HG02943 (cell line): ENCODE measurements around the gene MAL.

Experiments
- ATAC-seq: cut with Tn5 transposase; IDR thresholded peaks from one replicate; pipeline ENCODE4 v1.9.1; 2021; ENCODE audit warnings: mild to moderate bottlenecking, low read depth, moderate library complexity; ENCODE audit not compliant: unreplicated experiment

Gene MAL

DNA sequence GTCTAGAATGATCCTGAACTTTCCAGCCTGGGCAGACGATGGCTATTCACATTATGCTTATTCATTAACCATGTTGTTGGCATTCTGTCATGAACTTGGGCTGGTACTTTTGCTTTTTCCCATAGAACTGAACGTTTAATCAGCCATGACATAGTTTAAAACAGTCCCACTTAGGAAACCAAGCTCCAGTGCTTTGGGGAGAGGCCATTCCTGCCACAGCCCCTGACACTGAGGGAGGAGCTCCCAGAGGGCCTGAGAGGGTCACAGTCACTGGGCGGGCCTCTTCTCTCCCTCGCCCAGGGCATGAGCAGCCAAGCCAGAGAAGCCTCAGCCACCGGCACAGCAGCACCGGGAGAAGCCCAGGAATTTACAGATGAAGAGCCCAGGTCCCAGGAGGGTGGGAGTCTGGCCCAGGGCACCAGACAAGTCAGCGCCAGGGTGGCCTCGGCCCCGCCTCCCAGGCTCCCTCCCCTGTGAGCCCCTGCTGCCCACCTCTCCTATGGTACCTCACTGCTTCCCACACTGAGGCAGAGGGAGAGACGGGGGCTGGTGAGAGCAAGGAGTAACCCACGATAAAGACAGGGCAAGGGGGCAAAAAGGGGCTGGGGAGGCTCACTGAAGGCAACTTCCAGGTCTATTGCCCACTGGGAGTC is 33.6 kb downstream of the MAL start:
- ATAC-seq, result no peak

DNA sequence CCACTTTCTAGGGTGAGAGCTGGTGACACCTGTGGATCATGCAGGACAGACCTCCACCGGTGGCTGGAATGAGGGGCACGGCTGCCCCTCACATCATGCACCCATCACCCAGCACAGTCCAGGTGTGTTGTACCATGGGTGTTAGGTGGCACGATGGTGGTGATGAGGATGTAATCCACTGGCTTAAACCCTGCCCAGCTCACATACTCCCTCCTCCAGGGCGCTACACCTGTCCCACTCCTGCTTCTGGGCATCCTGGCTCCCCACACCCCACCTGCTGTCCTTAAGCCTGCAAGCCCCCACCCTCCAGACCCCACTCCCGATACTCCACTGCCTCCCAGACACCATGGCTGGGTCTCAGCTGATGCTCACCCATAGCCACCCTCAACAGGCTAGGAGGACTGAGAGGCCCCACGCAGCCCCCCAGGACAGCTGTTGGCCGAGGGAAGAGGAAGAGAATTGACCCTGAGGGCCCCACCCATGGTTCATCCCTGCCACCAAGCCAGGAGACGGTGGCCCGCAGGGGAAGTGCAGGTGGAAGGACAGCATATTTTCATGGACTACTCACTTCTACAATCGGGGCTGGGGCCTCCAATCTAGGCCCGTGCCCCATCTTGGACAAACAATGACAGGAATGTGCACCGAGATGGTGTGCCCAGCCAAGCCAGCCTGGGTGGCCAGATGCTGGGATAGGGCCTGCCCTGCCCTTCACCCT is 34.3 kb downstream of the MAL start:
- ATAC-seq, result no peak

DNA sequence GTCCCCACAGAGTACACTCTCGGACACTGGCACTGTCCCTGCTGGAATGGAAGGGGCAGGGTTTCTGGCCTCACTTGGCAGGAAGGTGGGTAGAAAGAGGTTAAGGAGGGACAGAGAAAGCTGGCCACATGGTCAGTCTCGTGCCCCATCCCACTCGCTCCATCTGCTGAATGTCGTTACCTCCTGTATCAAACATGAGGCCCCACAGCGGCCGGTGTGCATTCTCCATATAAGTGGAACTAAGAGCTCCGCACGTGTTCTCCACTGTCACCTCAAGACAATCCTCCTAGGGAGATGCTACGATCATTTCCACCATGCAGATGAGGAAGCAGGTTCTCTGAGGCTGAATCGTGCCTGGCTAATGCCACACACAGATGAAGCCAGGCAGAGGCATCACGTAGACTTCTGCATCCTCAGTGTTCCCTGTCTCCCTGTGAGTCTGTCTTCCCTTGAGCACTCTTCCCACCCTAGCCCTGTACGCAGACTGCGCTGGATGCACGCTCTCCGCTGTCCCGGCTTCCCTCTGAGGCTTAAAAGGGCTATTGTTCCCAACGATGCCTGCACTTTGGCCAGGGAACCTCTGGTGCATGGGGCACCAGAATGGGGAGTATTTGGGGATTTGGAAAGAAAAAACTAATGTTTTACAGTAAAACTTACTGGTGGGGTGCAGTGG is 35.1 kb downstream of the MAL start:
- no peak for ATAC-seq

DNA sequence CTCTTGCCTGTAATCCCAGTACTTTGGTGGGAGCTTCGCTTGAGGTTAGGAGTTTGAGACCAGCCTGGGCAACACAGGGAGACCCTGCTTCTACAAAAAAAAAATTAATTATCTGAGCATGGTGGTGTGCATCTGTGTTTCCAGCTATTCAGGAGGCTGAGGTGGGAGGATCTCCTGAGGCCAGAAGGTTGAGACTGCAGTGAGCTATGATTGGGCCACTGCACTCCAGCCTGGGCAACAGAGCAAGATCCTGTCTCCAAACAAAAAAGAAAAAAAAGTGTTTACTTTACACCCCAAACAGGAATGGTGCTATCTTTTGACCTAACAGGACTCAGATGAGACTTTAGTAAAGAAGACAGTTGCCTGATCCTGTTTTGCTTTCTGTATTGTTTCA is 35.6 kb downstream of the MAL start:
- no peak for ATAC-seq

DNA sequence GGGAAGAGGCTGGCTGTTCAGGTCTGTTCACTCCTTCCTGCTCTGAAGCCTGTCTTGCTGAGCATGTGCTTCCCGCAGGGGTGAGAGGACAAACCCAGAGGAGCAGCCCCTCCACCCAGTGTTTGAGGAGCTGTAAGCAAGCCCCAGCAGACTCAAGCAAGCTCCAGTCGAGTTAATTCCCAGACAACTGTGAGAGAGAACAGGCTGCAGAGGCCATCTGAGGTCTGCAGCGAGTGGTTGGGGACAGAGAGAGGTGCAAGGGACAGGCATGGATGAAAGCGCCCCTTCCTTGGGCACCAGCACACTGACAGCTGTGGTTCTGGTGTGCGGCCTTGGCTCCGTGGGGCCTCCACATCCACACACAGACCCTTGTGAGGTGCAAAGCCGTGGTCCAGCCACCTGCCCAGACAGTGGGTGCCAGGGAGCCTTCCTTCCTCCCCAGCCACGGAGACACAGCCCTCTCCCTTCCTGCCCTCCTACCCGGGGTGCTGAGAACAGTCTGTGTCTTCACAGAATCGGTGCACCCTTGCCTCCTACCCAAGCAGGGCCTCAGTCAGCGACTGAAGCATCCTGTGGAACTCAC is 36.2 kb downstream of the MAL start:
- ATAC-seq, result no peak

DNA sequence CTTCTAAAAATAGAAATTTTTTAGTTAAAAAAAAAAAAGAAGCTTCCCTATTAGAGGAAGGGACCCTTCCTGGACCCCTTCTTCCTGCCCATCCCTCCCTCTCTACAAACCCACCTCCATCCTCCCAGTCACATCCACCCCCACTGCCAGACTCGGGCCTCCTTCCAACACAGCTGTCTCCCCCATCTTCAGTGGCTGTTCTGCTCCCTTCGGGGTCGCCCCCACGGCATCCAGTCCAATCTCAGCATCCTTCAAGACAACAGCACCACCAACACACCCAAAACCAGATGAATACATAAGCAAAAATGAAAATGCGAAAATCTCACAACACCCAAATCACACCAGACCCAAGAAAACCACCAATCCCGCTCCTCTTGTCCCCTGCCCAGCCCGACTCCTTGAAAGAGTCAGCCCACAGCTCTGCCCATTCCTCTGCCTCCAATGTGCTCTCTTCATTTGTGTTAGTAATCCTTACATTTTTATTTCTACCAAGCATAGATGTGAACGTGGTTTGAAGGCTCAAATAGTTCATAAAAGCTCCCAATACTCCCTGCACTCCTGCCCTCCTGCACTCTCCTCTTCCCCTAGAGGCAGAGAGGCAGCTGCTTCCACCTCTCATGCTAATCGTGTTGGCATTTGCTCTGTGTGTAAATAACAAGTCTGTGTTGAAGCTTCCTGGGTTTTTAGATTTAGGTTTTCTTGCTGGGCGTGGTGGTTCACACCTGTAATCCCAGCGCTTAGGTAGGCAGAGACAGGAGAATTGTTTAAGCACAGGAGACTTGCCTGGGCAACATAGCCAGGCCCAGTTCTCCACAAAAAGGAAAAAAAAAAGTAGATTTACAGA is 37.0 kb downstream of the MAL start:
- no peak for ATAC-seq

DNA sequence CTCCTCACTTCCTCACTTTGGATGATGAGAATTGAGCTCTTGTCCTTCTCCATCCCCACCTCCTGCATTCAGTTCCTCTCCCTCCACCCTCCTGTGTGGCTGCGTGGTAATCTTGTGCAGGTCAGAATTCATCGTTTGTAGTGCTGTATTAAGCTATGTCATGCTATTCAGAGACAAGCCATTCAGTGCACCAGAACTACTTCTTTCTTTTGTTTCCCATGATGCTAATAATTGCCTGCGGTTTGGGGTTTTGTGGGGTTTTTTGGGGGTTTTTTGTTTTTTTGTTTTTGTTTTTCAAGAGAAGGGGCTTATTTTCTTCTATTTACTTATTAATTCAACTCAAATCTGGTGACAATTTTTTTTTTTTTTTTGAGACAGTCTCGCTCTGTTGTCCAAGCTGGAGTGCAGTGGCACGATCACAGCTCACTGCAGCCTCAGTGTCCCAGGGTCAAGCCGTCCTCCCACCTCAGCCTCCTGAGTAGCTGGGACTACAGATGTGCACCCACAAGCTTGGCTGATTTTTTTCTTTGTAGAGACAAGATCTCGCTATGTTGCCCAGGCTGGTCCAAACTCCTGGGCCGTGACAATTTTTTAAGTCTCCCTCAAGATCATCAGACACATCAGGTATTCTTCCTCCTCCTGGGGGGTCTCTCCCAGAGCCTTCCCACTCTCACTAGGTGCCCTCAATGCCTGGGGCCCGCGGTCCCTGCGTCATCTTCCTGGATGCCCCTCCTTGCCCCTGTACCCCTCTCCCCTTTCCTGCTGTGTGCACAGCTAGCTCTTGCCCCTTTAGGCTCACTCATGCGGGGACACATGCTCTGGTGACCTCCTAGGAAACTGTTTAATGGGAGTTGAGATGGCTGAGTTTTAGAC is 37.8 kb downstream of the MAL start:
- no peak for ATAC-seq

DNA sequence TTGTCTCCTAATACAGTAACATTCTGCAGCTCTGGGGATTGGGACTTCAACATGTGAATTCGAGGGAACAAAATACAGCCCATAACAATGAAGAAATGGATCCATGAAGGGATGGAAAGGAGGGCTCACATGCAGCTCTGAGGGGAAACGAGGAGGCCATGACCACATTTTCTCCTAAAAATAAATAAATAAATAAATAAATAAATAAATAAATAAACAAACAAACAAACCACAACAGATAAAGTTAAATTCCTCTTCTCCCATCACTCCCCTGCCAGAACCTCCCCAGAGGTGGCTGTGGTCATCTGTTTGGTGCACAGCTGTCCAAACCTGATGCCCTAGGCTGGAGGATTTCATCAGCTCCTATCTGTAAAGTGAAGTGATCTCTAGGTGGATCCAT is 42.7 kb downstream of the MAL start:
- no peak for ATAC-seq

DNA sequence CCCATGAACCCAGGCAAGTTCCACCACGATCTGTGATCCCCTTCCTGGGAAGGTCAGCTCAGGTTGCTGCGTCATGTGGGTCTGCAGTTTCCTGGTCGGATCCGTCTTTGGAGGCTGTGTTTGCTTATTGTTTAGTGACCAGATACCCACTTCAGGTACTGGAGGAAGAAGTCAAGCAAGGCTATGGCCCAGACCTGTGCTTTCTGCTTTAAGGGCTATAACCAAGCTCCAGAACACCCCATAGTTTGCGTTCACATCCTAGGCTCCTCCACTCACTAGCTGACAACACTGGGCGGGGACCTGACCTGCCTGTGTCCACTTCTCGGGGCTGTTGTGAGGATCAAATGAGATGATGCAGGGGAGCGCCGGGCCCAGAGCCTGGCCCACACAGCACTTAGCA is 44.0 kb downstream of the MAL start:
- ATAC-seq, result no peak

DNA sequence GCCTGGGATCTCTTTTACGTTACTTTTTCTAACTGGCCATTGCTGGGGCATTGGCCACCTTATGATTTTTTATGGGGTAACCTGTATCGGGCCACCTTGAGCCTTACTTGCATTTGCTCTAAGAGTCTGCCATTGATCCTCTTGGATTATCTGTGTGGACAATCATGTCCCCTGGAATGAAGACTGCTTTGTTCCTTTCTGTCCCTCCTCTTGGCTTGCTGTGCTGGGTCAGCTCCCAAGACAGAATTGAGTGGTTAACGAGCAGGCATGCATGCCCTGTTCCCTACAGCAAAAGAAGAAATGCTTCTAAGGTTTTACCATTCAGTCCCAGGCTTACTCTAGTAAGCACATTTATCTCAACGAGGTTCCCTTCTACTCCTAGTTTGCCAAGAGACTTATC is 46.3 kb downstream of the MAL start:
- no peak for ATAC-seq

DNA sequence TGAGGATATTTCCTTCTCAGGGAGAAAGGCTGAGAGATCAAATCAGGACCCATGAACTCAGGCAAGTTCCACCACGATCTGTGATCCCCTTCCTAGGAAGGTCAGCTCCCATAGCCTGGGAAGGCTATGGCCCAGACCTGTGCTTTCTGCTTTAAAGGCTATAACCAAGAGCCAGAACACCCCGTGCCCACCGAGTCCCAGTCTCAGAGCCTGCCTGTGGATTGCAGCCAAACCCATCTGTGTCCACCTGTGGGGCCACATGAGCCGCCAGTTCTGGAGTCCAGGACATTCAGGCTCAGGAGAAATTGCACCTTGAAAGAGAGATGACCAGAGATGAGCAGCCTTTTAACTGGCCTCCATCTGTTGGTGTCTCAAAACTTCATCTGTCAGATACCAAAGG is 46.9 kb downstream of the MAL start:
- no peak for ATAC-seq

DNA sequence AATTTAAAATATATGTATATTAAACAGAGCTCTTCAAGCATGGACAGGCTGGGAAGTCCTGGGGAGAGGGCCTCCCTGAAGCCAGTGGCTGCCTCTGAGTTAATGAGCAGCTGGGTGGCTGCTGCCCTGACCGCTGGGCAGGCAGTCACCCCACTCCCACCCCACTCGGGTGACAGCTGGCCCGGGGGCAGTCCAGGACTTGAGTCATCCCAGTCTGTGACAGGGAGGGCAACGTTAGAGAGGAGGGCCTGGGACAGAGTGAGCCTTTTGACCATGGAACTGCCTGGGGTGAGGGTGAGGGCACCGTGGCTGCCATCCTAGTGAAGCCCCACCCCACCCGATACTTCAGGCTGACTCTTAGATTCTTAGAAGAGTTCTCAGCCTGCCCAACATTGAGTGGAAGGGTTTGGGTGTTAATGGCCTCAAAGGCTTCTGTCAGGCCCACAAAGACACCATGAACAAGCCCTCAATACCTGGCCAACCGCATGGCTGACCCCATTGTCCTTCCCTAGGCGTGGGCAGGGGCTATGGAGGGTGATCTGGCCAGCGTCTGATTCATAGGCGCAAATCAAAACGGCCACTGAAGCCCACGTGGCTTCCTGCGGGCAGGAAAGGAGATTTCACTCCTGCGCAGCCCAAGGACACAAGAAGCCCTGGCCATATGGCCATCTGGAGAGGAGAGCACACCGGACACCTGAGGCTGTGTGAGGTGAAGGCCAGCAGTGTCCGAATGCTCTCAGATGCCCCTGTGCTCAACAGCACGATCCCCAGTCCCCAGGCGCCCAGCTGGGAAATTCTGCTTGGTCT is 48.6 kb downstream of the MAL start:
- no peak for ATAC-seq

DNA sequence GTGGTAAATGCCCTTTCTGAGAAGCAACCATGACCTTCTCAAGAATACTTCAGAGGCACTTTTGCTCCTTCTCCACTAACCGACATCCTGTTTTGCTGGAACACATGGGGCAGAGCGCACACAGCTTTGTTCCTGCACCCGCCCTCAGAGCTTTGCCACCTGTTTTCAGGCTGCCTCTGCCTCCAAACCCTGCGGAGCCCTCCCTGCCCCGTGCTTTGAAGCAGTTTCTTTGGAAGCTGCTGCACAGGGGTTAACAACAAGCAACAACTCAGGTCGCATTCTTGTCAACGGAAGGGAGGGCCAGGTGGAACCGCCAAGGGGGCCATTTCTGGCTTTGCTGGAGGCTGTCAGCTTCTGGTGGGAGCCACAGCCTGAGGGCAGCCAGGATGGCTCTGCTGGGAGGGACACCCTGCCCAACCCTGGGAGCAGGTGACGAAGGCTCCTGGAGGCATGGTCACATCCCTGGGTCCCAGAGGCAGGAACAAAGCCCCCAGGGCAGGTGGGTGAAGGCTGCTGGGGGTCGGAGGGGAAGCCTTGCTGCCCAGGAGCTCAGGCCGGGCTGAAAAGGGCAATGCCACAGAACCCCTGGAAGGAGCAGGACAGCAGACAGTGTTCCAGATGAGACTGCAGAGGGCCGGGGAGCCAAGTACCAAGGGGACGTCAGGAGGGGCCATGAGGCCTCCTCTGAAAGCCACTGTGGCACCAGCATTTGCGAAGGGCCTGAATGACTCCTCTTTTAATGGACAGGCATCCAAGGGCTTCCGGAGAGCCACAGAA is 49.3 kb downstream of the MAL start:
- ATAC-seq, result no peak

DNA sequence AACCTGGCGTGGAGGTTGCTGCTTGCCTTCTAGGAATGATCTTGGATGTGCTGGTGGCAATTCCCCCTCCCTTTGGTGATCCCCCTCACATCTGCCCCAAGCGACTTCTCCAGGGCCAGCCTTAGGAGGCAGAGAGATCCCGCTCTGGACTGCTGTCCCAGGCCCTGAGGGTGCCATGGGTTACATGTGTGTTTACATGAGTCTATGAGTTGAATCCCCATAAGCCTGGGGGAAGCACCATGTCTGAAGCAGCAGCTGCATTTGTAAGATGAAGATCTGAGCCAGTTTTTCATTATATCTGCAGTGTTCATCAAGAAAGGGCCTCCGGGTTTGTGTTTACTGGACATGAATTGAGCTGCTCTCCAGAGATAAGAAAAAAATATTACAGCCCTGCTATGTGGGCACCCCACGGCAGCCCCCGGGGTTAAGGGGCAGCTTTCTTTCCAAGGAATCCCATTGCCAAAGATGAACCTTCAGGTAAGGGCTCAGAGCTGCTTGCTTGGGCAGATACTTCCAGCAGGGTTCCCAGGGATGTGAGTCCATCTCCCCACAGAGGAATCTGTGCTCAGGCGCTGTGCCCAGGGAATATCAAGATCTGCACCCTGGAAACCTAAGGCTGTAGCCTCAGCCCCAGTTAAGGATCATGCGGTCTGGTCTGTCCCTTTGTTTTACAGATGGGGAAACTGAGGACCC is 50.1 kb downstream of the MAL start:
- ATAC-seq, result no peak

DNA sequence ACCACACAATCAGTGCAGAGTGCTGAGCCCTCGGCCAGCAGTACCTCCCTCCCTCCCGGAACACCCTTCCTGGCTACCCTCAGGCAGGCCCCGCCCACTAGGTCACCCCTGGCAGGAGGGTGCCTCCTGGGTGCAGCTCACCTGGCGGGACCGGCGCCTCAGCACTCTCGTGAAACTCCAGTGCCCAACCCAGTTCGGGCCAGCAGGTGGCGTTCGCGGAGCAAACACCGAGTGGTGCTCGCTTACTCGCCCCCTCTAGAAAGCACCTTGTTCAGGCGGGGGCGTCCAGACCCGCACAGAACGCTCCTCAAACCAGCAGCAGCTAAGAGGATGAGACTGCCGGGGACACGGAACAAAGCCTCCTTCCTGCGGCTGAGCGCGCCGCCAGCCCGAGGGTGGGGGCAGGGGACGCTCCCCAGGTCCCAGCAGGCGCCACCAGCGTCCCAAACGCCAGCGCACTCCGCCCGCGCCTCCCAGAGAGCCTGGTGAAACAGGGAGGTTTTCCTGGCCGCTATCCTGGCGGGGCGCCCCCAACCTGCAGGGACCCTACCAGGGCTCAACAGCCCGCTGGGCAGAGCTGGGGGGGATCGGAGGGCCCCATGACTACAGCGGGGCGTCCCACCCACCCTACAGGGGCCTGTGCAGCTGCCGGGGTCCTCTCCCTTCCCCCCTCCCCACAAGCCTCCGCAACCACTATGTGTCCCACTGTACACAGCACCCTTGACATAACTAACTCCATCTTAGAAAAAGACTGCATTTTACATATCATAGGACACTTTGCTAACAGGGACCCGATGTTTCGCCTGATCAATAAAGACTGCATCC is 51.4 kb downstream of the MAL start:
- peak; percentile 68 for ATAC-seq

DNA sequence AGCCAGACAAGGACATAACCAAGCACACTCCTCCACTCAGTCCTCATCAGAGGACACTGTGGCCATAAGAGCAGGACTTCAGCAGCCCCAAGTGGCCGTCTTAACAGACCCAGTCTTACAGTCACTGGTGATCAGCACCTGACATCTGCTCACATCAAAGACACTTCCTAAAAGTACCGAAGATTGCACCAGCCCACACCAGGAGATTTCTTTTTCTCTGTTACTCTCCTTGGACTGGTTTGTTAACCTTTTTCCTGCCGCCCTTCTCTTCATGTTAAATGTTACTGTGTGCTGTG is 52.0 kb downstream of the MAL start:
- no peak for ATAC-seq
